ENCODE results near the gene ACP2. TPM values are rescaled to one million over a fixed set of nuclear protein-coding genes. Genes with fewer than 3 reads are reported as not detected.
A peak's percentile ranks its signal among the peaks of the same experiment; 100 is the strongest.

ACP2 gene
- total and polyA plus RNA-seq, 3 donors from 2014 or later = 40.3 to 63.7 (median 61.3) TPM

DNA sequence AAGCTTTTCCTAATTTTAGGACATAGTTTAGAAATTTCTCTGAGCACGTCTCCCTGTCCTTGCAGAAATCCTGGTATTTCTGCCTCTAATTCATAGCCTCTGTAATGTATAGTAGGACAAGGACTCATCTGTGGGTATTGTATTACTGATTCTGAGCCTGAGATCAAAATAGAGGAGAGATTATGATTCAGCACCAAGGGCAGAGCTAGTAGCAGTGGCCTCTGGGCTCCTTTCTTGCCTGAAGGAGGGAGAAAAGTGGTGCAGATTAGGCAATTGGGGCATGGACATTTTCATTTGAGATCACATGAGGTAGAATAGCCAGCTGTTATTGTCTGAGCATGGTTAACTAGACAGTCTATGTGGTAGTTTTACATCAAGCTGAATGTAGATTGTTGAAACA lies 24.1 kb upstream of the ACP2 start:
- Histone ChIP-seq H3K36me3 (ENCODE audit: low read depth, missing control alignments) (no peaks in the 10 kb centered on the region), H3K4me3 (no peak overlapping the region), H3K27me3 (no peaks in the 10 kb centered on the region), H3K9me3 (no peaks in the 10 kb centered on the region), H3K27ac (no peak overlapping the region), H3K4me1 (peaks cover 26% of the 10 kb centered on the region)
- DNase-seq = no peak
- intact Hi-C loops (cut with DNase I; ENCODE audit: low total_unique reads) = no loop called here
- 0% methylated on average over 1 of the region's 1 CpG for WGBS, 2 donors
- TF ChIP-seq, protein P1, sequence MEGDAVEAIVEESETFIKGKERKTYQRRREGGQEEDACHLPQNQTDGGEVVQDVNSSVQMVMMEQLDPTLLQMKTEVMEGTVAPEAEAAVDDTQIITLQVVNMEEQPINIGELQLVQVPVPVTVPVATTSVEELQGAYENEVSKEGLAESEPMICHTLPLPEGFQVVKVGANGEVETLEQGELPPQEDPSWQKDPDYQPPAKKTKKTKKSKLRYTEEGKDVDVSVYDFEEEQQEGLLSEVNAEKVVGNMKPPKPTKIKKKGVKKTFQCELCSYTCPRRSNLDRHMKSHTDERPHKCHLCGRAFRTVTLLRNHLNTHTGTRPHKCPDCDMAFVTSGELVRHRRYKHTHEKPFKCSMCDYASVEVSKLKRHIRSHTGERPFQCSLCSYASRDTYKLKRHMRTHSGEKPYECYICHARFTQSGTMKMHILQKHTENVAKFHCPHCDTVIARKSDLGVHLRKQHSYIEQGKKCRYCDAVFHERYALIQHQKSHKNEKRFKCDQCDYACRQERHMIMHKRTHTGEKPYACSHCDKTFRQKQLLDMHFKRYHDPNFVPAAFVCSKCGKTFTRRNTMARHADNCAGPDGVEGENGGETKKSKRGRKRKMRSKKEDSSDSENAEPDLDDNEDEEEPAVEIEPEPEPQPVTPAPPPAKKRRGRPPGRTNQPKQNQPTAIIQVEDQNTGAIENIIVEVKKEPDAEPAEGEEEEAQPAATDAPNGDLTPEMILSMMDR (IDR thresholded peaks at IDR 0.05) = no peak
- TF ChIP-seq POLR2A (IDR thresholded peaks at IDR 0.05) = no peak

DNA sequence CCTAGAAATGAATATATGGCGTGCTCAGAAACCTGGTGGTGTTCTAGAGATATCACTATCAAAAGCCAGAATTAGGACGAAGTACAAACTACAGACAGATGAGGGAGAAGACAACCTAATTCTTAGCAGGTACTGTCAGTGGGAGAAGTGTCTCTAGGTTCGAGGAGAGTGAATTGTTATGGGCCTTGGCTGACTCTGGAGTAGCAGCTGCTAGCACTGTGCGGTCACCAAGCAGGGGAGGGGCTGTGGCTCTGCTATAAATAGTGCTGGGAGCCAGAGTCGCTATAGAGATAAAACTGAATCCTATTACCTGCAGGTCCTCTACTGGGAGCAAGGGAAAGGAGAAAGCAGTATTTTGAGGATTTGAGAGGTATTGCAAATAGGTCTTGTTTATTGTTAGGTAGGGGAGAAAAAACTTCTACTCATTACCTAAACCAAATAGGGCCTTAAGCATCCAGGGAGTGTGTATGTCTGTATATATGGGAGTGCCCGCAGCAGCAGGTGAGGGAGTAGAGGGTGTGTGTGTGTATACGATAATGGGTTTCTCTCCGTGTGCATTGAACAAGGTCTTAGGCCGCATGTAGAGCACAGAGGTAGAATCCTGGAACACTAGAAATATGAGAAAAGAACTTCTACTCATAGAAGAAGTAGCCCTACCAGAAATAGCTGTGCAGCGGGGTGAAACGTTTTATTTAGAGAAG lies 23.5 kb upstream of the ACP2 start:
- no peak overlapping the region for H3K4me3 ChIP-seq
- no peaks in the 10 kb centered on the region for H3K27me3 ChIP-seq
- WGBS, 2 donors = 51 to 54% methylated on average over 11 of the region's 11 CpGs
- TF ChIP-seq, protein P1 (IDR thresholded peaks at IDR 0.05) = no peak
- TF ChIP-seq POLR2A (IDR thresholded peaks at IDR 0.05) = no peak
- no peaks in the 10 kb centered on the region for H3K9me3 ChIP-seq
- intact Hi-C loops (cut with DNase I; ENCODE audit: low total_unique reads) = no loop called here
- no peaks in the 10 kb centered on the region for H3K36me3 ChIP-seq (ENCODE audit: low read depth, missing control alignments)
- no peak overlapping the region for H3K27ac ChIP-seq
- H3K4me1 ChIP-seq = peaks cover 26% of the 10 kb centered on the region
- no peak for DNase-seq

DNA sequence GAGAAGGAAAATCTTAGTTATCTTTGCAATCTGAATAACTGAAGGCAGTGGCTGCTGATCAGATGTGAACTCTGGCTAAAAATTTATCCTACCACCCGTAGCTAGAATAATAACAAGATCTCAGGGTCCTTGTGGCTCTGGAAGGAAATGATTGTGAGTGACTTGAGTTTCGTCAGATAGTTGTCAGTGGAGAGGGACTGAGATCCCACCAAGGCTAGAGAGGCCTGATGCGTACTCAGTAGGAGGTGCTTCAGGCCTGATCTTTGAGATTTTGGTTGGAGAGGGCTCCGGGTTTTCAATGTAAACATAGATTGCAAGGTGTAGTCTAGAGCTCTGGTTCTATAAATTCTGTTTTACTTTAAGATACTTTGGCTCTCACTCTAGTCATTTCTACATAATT lies 22.7 kb upstream of the ACP2 start:
- WGBS, 2 donors = 53 to 57% methylated on average over 4 of the region's 4 CpGs
- intact Hi-C loops (cut with DNase I; ENCODE audit: low total_unique reads) = no loop called here
- peak overlapping the region in 1 of 2 donors; percentile 92 for H3K4me3 ChIP-seq
- peaks cover 26% of the 10 kb centered on the region for H3K4me1 ChIP-seq
- TF ChIP-seq POLR2A (IDR thresholded peaks at IDR 0.05) = no peak
- TF ChIP-seq, protein P1 (IDR thresholded peaks at IDR 0.05) = no peak
- H3K9me3 ChIP-seq = no peaks in the 10 kb centered on the region
- no peak for DNase-seq
- no peaks in the 10 kb centered on the region for H3K27me3 ChIP-seq
- H3K36me3 ChIP-seq (ENCODE audit: low read depth, missing control alignments) = no peaks in the 10 kb centered on the region
- H3K27ac ChIP-seq = no peak overlapping the region

DNA sequence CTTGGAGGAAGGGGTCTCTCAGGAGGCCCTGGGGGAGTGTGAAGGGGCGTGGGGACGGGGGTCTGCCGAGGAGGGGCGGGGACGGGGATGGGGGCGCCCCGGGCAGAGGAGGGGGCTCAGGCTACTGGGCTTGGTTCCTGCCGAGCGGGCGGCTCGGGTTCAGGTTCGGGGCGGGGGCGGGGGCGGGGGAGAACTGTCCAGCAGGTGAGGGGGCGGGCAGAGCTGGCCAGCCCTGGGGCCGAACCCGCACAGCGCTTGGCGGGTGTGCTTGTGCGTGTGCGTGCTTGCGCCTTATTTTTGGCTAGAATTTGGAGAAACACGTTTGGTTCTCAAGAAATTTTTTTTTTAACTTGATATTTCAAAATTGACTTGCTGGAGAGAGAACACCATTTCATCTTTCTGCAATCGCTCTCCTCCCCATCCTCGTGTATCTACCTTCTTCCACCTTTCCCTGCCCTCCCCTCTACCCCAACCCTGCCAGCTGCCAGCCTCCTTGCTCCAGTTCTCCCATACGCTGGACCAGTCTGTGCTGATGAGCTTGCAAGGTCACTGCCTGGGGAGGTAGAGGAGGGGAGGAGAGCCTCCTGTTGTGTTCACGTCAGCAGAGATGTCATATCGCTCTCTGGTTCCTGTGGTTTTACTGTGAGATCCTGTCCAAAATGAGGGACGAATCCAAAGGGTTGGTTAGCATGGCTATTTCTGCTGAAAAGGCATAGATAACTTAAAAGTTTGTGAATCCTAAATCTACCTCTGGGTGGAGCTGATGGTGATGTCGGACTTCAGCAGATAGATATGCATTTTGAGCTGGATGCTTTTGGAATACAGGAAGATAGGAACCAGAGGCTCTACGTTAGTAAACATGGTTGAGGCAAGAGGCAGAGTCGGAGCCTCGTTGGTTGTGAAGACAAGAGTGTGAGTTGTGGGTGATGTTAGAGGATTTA lies 22.0 kb upstream of the ACP2 start:
- H3K9me3 ChIP-seq = no peaks in the 10 kb centered on the region
- H3K27me3 ChIP-seq = no peaks in the 10 kb centered on the region
- peak; percentile 30 for DNase-seq
- 1 to 2% methylated on average over 18 to 23 of the region's 34 CpGs for WGBS, 2 donors
- intact Hi-C loops (cut with DNase I; ENCODE audit: low total_unique reads) = no loop called here
- TF ChIP-seq POLR2A (IDR thresholded peaks at IDR 0.05) = no peak
- TF ChIP-seq, protein P1 (IDR thresholded peaks at IDR 0.05) = no peak
- peak overlapping the region; percentile 84 to 92 for H3K4me3 ChIP-seq
- no peaks in the 10 kb centered on the region for H3K36me3 ChIP-seq (ENCODE audit: low read depth, missing control alignments)
- H3K27ac ChIP-seq = peak overlapping the region; percentile 97
- H3K4me1 ChIP-seq = peaks cover 26% of the 10 kb centered on the region

All from testis (tissue), 3 donors.